ENCODE measurements around the gene PTPRR. TPM values are rescaled to one million over a fixed set of nuclear protein-coding genes. Genes with fewer than 3 reads are reported as not detected.

The PTPRR gene
- total and polyA plus RNA-seq, 2 experiments from 2014 or later, result not detected

DNA sequence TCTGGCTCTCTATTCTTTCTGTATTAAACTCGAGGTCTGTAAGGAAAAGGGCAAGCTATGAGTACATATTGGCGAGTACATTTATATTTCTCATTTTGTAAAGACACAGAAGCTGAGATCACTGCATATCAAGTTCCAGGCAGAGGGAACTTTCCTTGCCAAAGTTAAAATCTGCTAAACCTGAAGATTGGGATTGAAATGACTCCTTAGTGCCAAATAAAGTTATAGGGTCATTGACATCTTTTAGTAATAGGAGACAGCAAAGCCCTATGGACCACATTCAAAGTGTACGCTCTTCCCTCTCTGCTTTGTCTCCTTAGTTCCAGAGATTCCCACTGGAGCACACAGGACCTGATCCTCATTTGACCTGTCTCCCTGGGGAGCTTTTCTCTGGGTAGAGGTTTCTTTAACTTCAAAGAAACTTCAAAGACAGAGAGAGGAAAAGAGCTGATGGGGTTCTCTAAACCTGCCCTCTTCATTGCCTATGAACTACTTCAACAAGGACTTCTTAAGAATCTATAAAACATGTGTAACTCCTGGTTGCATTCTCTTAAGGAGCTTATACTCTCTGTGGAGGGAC lies 42.6 kb upstream of the PTPRR start:
- Histone ChIP-seq H3K4me3 (no peak overlapping the region), H3K9me3 (ENCODE audit: low read depth) (no peaks in the 10 kb centered on the region), H3K36me3 (no peaks in the 10 kb centered on the region), H3K4me1 (ENCODE audit: low read depth) (no peaks in the 10 kb centered on the region), H3K27me3 (no peaks in the 10 kb centered on the region), H3K27ac (no peak overlapping the region)
- no peak for DNase-seq (ENCODE audit: low read depth in 1 of 2, low spot score in 1 of 2)
- TF ChIP-seq, protein P1, sequence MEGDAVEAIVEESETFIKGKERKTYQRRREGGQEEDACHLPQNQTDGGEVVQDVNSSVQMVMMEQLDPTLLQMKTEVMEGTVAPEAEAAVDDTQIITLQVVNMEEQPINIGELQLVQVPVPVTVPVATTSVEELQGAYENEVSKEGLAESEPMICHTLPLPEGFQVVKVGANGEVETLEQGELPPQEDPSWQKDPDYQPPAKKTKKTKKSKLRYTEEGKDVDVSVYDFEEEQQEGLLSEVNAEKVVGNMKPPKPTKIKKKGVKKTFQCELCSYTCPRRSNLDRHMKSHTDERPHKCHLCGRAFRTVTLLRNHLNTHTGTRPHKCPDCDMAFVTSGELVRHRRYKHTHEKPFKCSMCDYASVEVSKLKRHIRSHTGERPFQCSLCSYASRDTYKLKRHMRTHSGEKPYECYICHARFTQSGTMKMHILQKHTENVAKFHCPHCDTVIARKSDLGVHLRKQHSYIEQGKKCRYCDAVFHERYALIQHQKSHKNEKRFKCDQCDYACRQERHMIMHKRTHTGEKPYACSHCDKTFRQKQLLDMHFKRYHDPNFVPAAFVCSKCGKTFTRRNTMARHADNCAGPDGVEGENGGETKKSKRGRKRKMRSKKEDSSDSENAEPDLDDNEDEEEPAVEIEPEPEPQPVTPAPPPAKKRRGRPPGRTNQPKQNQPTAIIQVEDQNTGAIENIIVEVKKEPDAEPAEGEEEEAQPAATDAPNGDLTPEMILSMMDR (IDR thresholded peaks at IDR 0.05; ENCODE audit: low read depth, low read length), result no peak

DNA sequence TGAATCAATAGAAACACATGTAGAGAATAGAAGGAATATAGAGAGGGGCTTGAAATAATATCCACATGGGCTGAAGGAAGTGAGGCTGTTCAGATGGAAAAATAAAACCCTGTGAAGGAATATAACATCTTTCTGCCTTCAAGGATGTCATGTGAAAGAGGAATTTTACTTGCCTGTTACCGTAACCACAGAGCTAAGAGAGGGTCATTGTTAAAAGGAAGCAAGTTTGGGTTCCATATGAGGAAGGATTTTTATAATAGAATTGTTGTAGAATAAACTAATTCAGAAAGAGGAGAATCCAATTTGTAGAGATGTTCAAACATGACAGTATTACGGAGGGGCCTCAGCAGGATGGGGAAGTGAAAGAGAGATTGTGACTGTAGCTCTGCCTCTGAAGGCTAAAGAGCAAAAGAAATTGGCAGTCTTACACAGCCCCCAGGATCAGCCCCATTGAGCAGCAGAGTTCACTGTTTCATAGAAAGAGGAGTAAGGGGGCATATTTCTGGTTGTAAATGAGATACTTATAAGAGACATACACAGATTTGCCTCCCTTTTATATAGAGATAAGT lies 41.8 kb upstream of the PTPRR start:
- Histone ChIP-seq H3K36me3 (no peaks in the 10 kb centered on the region), H3K27me3 (no peaks in the 10 kb centered on the region), H3K4me1 (ENCODE audit: low read depth) (no peaks in the 10 kb centered on the region), H3K9me3 (ENCODE audit: low read depth) (no peaks in the 10 kb centered on the region), H3K4me3 (no peak overlapping the region), H3K27ac (no peak overlapping the region)
- TF ChIP-seq, protein P1 (IDR thresholded peaks at IDR 0.05; ENCODE audit: low read depth, low read length), result no peak
- no peak for DNase-seq (ENCODE audit: low read depth in 1 of 2, low spot score in 1 of 2)

DNA sequence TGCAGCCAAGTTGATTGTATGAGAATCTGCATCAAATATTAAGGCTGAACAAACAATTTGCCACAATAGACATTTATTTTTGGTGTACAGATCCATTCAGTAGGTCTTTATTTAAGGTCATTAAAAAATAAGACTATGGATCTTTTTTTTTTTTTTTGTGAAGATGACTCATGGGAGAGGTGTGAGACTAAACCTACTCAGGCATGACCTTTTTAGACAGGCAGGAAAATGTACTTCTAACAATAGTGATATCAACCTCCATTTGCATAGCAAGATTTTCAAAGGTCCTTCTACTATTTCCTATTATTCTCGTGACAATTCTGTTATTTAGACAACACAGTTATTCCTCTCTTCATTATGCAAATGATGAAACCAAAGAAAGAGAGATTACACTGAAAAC lies 39.9 kb upstream of the PTPRR start:
- TF ChIP-seq, protein P1 (IDR thresholded peaks at IDR 0.05; ENCODE audit: low read depth, low read length), result no peak

DNA sequence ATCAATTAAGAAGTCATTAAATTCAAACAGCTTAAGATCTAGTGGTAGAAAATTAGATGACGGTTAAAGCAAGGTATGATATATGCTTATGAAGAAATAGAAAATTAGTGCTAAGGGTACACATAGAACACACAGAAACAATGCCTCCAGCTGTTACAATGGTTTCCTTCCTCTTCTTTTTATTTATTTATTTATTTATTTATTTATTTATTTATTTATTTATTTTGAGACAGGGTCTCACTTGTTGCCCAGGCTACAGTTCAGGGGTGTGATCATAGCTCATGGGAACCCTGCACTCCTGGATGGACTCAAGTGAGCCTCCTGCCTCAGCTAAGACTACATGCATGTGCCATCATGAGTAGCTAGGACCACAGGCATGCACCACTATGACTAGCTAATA lies 34.9 kb upstream of the PTPRR start:
- Histone ChIP-seq H3K9me3 (ENCODE audit: low read depth) (no peaks in the 10 kb centered on the region), H3K4me3 (no peak overlapping the region), H3K27ac (no peak overlapping the region), H3K27me3 (no peaks in the 10 kb centered on the region), H3K36me3 (no peaks in the 10 kb centered on the region), H3K4me1 (ENCODE audit: low read depth) (no peaks in the 10 kb centered on the region)
- no peak for DNase-seq (ENCODE audit: low read depth in 1 of 2, low spot score in 1 of 2)
- TF ChIP-seq, protein P1 (IDR thresholded peaks at IDR 0.05; ENCODE audit: low read depth, low read length), result no peak

More for the DNA sequence above, 39.9 kb upstream of the PTPRR start:
- H3K4me3 ChIP-seq, result no peak overlapping the region
- H3K27ac ChIP-seq, result no peak overlapping the region
- DNase-seq (ENCODE audit: low read depth in 1 of 2, low spot score in 1 of 2), result no peak
- no peaks in the 10 kb centered on the region for H3K36me3 ChIP-seq
- H3K9me3 ChIP-seq (ENCODE audit: low read depth), result no peaks in the 10 kb centered on the region
- H3K4me1 ChIP-seq (ENCODE audit: low read depth), result no peaks in the 10 kb centered on the region
- H3K27me3 ChIP-seq, result no peaks in the 10 kb centered on the region

DNA sequence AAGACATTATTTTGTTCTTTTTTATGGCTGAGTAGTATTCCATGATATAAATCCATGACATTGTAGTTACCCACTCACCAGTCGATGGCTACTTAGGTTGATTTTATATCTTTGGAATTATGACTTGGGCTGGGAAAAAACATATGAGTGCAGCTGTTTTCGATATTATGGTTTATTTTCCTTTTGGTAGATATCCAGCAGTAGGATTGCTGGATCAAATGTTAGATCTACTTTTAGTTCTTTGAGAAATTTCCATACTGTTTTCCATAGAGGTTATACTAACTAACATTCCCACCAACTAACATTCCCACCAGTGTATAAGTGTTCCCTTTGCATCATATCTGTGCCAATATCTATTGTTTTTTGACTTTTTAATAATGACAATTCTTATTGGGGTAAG lies 29.9 kb upstream of the PTPRR start:
- TF ChIP-seq, protein P1 (IDR thresholded peaks at IDR 0.05; ENCODE audit: low read depth, low read length), result no peak
- Histone ChIP-seq H3K9me3 (ENCODE audit: low read depth) (no peaks in the 10 kb centered on the region), H3K27ac (no peak overlapping the region), H3K36me3 (no peaks in the 10 kb centered on the region), H3K4me1 (ENCODE audit: low read depth) (no peaks in the 10 kb centered on the region), H3K27me3 (no peaks in the 10 kb centered on the region), H3K4me3 (no peak overlapping the region)
- no peak for DNase-seq (ENCODE audit: low read depth in 1 of 2, low spot score in 1 of 2)

All from cardiac muscle cell (in vitro differentiated cells and primary cell).